ENCODE results near the gene NHLRC4.
"Not testable (repeated sequence)": the region's sequence is repeated elsewhere in the genome, so short reads cannot be mapped to it uniquely, and the experiment has no call there.

- TF ChIP-seq ZFX (IDR thresholded peaks at IDR 0.05; ENCODE audit: borderline replicate concordance); CTCF (IDR thresholded peaks at IDR 0.05): not testable (repeated sequence)
Observed at GRCh38 chr16:597655-598054, 30.9 kb downstream of the NHLRC4 start.

All from 22Rv1 (cell line).